RWPE1 (cell line): ENCODE measurements around the gene BICRA.

ENCODE experiments used
- CTCF ChIA-PET: fragments of 350-600 bp; sonication (Branson Sonifier 250); formaldehyde crosslinking; extraction: SDS; loops from one replicate; lab custom pipeline; 2021; lab: Yijun Ruan, JAX
- POLR2A ChIA-PET: fragments of 400-600 bp; formaldehyde crosslinking; extraction: SDS; loops from one replicate; lab custom pipeline; 2020; ENCODE audit warnings: antibody characterized with exemption; ENCODE audit not compliant: low non-redundant PET; lab: Yijun Ruan, JAX
- DNase-seq: peaks from one replicate; pipeline ENCODE4 v3.0.0; 2012; ENCODE audit warnings: low spot score
- H3K27ac ChIP-seq: fragments of 450-650 bp; 2 replicates; pipeline ENCODE4 v1.5.1; 2017
- TF ChIP-seq, protein P1 (sequence below): fragments of 450-650 bp; conservative IDR thresholded peaks from 2 replicates; pipeline ENCODE4 v1.5.1; 2017; ENCODE audit warnings: low read depth, mild to moderate bottlenecking

BICRA gene

DNA sequence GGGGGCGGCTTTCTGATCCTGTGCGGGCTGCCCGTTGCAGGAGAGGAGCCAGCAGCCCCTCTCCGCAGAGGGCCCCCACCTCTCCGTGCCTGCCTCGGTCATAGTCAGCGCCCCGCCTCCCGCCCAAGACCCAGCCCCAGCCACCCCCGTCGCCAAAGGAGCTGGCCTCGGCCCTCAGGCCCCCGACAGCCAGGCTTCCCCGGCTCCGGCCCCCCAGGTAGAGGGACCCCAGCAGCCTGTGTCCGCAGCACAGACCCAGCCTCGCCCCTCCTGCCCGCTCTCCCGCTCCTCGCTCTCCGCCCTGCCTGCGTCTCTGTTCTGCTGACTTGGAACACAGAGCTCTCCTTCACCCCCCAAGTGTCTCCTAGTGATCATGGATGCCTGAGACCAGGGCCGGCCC is 73.0 kb downstream of the BICRA start:
- CTCF ChIA-PET, result interaction anchor here (0.7 kb wide), 1 partner anchor 434 kb away, joined by 4 read pairs; no protein-coding TSS in a partner anchor
- POLR2A ChIA-PET, result no interaction called here

DNA sequence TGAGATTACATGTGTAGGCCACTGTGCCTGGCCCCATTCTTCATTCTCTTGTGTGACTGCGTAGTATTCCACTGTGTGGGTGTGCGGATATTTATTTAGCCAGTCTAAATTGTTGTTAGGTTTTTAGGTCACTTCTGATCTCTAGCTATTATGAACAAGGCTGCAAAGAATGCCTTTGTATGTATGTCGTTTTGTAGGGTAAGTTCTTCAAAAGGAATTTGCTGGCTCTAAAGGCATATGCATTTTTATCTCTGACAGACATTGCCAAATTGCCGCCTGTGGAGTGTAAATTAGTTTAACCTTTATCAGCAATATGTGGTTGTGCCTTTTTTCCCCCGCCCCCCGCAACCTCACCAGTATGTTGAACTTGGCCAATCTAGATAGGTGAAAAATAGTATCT is 74.0 kb downstream of the BICRA start:
- no peak for DNase-seq
- POLR2A ChIA-PET, result no interaction called here
- CTCF ChIA-PET, result no interaction called here

More for the DNA sequence above, 73.0 kb downstream of the BICRA start:
- TF ChIP-seq, protein P1, sequence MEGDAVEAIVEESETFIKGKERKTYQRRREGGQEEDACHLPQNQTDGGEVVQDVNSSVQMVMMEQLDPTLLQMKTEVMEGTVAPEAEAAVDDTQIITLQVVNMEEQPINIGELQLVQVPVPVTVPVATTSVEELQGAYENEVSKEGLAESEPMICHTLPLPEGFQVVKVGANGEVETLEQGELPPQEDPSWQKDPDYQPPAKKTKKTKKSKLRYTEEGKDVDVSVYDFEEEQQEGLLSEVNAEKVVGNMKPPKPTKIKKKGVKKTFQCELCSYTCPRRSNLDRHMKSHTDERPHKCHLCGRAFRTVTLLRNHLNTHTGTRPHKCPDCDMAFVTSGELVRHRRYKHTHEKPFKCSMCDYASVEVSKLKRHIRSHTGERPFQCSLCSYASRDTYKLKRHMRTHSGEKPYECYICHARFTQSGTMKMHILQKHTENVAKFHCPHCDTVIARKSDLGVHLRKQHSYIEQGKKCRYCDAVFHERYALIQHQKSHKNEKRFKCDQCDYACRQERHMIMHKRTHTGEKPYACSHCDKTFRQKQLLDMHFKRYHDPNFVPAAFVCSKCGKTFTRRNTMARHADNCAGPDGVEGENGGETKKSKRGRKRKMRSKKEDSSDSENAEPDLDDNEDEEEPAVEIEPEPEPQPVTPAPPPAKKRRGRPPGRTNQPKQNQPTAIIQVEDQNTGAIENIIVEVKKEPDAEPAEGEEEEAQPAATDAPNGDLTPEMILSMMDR, result no peak
- DNase-seq, result no peak
- peak overlapping the region; percentile 30; the same call in 1 of the 2 replicates for H3K27ac ChIP-seq

DNA sequence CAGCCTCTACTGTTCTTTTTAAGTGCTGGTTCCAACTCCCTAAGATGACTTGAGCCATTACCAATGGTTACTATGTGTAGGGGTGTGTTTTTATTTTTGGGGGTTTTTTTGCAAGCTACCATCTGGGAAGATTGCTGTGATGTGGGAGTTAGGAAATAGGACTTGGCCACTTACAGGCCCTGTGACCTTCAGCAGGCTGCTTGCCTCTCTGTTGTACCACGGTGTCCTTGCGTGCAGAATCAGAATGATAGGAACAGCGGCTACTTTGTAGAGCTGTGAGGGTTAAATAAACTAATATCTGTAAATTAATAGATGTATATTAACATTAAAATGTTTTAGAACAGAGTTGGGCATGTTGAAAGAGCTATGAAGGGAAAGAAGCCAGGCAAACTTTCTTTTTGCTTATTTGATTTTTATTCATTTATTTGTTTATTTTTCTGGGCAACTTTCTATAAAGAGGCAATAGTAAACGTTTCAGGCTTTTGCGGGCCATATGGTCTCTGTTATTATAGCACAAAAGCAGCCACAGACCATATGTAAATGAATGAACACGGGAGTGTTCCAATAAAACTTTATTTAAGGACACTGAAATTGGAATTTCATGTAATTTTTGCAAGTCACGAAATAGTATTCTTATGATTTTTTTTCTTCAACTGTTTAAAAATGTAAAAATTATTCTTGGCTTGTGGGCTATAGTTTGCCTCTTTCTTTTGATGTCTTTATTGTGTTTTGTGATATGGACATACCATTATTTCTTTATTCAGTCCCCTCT is 77.9 kb downstream of the BICRA start:
- TF ChIP-seq, protein P1, result no peak
- ChIA-PET POLR2A (interaction anchor here (0.6 kb wide), 1 partner anchor 13 kb away, joined by 3 read pairs; no protein-coding TSS in a partner anchor), CTCF (interaction anchor here (0.6 kb wide), 1 partner anchor 237 kb away, joined by 5 read pairs; no protein-coding TSS in a partner anchor)
- DNase-seq, result no peak
- H3K27ac ChIP-seq, result no peak overlapping the region

More for the DNA sequence above, 74.0 kb downstream of the BICRA start:
- TF ChIP-seq, protein P1, result no peak
- H3K27ac ChIP-seq, result no peak overlapping the region

DNA sequence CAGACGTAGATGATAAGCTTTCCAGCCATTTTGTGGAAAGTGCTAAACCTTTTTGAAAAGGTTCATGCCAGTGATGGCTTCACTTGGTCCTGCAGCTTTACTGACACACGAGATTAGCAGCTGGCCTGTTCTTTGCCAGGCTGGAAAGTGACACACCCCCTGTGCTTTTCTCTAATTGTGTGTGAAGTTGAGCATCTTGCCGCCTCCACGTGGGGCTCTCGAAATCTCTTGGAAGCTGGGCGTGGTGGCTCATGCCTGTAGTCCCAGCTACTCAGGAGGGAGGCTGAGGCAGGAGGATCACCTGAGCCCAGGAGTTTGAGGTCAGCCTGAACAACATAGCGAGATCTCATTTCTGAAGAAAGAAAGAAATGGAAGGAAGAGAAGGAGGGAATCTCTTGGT is 79.0 kb downstream of the BICRA start:
- ChIA-PET POLR2A (no interaction called here), CTCF (interaction anchor here (1.0 kb wide), 1 partner anchor 88 kb away, joined by 3 read pairs; no protein-coding TSS in a partner anchor)
- no peak for DNase-seq
- H3K27ac ChIP-seq, result 0 out of 2 replicates have a peak overlapping the region, but pooled peaks have one; percentile 24
- TF ChIP-seq, protein P1, result no peak

DNA sequence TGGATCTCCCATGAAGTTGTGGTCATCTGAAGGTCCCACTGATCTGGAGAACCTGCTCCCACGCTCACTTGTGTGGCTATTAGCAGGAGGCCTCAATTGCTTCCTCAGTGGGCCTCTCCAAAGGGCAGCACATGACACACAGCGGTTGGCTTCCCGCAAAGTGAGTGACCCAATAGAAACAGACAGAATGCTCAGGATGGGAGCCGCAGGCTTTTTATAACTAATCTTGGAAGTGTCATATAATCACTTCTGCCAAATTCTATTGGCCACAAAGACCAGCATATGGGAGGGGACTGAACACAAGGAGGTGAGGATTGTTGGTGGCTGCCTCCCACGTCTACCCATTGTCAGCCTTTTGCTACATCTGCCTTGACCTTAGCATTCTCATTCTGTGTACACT is 82.2 kb downstream of the BICRA start:
- no peak for DNase-seq
- no peak overlapping the region for H3K27ac ChIP-seq
- TF ChIP-seq, protein P1, result no peak
- ChIA-PET CTCF (interaction anchor here (0.5 kb wide), 1 partner anchor 17 kb away, joined by 3 read pairs; no protein-coding TSS in a partner anchor), POLR2A (no interaction called here)

DNA sequence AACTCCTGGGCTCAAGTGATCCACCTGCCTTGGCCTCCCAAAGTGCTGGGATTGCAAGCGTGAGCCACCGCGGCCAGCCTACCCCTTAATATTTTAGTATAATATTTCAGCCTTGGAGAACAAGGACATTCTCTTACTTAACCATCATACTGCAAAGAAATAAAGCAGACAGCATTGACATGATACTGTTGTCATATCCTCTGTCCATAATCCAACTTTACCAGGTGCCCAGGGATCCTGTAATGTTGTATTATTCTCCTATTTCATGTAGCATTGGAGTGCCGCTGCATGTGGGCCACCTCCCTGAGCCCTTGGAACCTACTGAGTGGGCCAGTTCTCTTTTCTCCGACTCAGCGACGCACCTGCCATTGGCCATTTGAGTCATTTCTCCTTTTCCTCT is 82.8 kb downstream of the BICRA start:
- ChIA-PET POLR2A (no interaction called here), CTCF (no interaction called here)
- TF ChIP-seq, protein P1, result no peak
- H3K27ac ChIP-seq, result no peak overlapping the region
- DNase-seq, result no peak
